Spleen (tissue), 7 donors: Measurements from ENCODE around the gene SIRT2.

Source experiments
- POLR2A ChIP-seq, 3 donors: fragments of 450-650 bp; IDR thresholded peaks; one replicate each; pipeline ENCODE4 v1.5.1; 2017; ENCODE audit warnings: antibody characterized with exemption in 3 of 3, mild to moderate bottlenecking in 1 of 3
- POLR2AphosphoS5 ChIP-seq, 3 donors: sonication (generic); formaldehyde crosslinking; IDR thresholded peaks; one replicate each; pipeline ENCODE4 v1.5.1; 2017; ENCODE audit warnings: antibody characterized with exemption in 3 of 3
- TF ChIP-seq, protein P1 (sequence below), 11 experiments: fragments of 200-600 bp in 7 of 11; fragments of 450-650 bp in 4 of 11; sonication (generic) in 4 of 11; IDR thresholded peaks in 8 of 11; conservative IDR thresholded peaks in 3 of 11; 1 replicate in 7 of 11; 2 replicates in 4 of 11; pipeline versions ENCODE4 v1.4.0 to v1.8.0; 2016 to 2021; ENCODE audit warnings: antibody characterized with exemption in 11 of 11, inconsistent platforms in 4 of 11, mild to moderate bottlenecking in 1 of 11
- donor health status: DM: no; HTN: no; CAD: no; lungs with moderate emphysema.
- donor health status: DM: no; HTN: no; CAD: no.
- donor health status: DM: no; HTN: no; CAD: no.

DNA sequence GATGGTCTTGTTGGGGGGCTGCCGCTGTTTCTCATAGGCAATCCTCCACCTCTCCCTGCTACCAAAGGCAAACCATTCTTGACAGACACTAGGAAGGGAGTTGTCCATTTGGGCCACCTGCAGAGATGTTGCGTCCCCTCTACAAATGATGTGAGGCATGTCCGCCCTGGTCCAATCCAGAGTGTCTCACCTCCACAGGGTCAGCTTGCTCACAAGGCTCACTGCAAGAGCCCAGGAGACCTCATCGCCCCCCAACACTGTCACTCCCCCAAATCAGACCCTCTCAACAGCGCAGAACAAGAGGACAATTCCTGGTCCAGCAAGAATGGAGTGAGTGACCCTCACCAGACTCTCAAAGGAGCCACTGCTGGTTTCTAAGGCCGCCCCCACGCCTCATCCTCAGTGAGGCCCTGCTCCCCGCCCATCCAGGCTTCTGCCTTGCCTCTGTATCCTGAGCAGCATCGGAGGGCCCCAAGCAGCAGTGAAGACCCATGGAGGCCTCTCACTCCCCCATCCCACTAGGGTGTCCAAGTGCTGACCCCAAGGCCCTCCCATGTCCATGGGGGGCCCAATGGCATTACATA is 56.2 kb downstream of the SIRT2 start:
- no peak for TF ChIP-seq POLR2A (IDR thresholded peaks at IDR 0.05)
- TF ChIP-seq, protein P1, sequence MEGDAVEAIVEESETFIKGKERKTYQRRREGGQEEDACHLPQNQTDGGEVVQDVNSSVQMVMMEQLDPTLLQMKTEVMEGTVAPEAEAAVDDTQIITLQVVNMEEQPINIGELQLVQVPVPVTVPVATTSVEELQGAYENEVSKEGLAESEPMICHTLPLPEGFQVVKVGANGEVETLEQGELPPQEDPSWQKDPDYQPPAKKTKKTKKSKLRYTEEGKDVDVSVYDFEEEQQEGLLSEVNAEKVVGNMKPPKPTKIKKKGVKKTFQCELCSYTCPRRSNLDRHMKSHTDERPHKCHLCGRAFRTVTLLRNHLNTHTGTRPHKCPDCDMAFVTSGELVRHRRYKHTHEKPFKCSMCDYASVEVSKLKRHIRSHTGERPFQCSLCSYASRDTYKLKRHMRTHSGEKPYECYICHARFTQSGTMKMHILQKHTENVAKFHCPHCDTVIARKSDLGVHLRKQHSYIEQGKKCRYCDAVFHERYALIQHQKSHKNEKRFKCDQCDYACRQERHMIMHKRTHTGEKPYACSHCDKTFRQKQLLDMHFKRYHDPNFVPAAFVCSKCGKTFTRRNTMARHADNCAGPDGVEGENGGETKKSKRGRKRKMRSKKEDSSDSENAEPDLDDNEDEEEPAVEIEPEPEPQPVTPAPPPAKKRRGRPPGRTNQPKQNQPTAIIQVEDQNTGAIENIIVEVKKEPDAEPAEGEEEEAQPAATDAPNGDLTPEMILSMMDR (IDR thresholded peaks at IDR 0.05 in 8 of 11, conservative IDR thresholded peaks at IDR 0.05 in 3 of 11) = no peak
- TF ChIP-seq POLR2AphosphoS5 (IDR thresholded peaks at IDR 0.05) = no peak
